LNCAP (cell line): ENCODE results near the gene AP2B1.
A peak's percentile ranks its signal among the peaks of the same experiment; 100 is the strongest.

ENCODE experiments used
- CTCF ChIP-seq: fragments of 450-650 bp; IDR thresholded peaks from 2 replicates; pipeline ENCODE4 v1.5.1; 2017; ENCODE audit warnings: mild to moderate bottlenecking

The AP2B1 gene

GRCh38 chr17:35766903-35767510, 179.9 kb downstream of the AP2B1 start:
- peak; percentile 60 for TF ChIP-seq CTCF

GRCh38 chr17:35768797-35769196, 181.7 kb downstream of the AP2B1 start:
- TF ChIP-seq CTCF: no peak

GRCh38 chr17:35769895-35770486, 182.9 kb downstream of the AP2B1 start:
- peak; percentile 64 for TF ChIP-seq CTCF

- no peak for TF ChIP-seq CTCF
Observed at GRCh38 chr17:35773129-35773528, 186.0 kb downstream of the AP2B1 start.

- TF ChIP-seq CTCF: no peak
Observed at GRCh38 chr17:35773679-35774425, 186.7 kb downstream of the AP2B1 start.

GRCh38 chr17:35774499-35774898, 187.4 kb downstream of the AP2B1 start:
- no peak for TF ChIP-seq CTCF

- TF ChIP-seq CTCF: no peak
Observed at GRCh38 chr17:35775039-35775438, 187.9 kb downstream of the AP2B1 start.
